HG03066 (cell line): ENCODE measurements around the gene AMBN.

Experiments used
- ATAC-seq: cut with Tn5 transposase; IDR thresholded peaks from one replicate; pipeline ENCODE4 v1.9.1; 2021; ENCODE audit warnings: low read depth; ENCODE audit not compliant: unreplicated experiment

Gene AMBN

GRCh38 chr4:70591955-70592582 is at the start of gene AMBN:
TSS of gene AMBN (plus strand) at chr4:70592256. CDS start at chr4:70592359, 103 bp downstream.
- ATAC-seq, result no peak

GRCh38 chr4:70544279-70544868 is 47.7 kb upstream of the AMBN start:
- no peak for ATAC-seq

DNA sequence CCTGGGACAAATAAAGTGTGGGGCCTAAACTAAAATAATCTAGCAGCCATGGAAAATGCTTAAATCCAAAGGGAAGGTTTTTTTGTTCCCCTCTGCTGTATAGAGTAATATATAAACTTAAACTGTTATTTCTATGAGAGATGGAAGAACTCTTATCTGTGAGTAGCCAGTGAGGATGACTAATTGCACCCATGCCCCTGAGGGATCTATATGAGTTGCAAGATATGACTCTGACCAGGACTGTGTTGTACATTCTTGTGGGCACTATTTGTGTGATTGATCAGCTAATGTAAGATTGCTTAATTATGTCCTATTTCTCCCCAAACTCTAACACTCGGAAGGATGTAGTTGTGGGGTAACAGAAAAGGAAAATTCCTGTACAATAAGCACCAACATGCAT is 35.2 kb upstream of the AMBN start:
- ATAC-seq, result no peak

DNA sequence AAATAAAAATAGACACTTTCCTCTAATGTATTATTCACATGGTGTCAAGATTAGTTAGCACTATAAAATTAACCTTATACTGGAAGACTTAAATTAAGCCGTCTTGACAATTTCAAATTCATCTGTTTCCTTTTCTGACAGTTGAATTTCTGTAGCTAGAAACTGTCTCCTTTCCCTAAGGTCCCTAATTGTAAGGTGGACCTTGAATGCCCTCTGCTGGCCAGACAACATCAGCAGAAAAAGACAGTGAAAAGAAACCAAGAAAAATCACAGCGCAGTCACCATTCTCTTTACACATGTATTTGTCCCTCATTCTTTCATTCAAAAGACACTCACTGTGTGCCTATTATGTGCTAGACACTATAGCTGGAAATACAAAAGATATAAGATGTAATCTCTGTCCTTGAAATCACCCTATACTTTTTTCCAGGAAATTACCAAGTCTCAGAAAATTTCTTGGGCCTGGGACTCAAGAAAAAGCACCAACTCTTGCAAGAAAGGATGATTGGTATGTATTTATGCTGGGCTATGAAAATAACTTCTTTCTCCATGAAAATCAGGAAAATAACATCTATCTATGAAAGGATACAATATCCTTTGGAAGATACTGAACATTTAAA is 32.7 kb upstream of the AMBN start:
- peak; percentile 78 for ATAC-seq

DNA sequence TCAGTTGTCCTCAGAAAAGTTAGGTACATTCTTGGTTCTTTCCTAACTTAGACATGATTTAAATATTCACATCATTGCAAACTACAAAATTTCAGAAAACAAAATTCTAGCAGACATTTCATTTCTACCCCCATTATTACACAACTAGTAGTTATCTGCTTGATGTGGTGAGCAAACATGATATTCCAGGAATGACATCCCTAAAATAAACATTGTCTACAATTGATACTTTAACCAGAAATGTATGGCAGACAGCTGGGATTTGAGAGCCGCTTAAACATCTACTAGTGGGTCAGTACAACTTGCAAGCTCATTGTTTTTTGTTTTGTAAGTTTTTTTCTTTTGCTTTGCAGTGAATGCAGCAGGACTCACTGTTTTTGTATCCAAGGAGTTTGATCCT is 32.1 kb upstream of the AMBN start:
- no peak for ATAC-seq

GRCh38 chr4:70564033-70564432 is 28.0 kb upstream of the AMBN start:
- no peak for ATAC-seq

GRCh38 chr4:70570796-70571195 is 21.3 kb upstream of the AMBN start:
- no peak for ATAC-seq

- ATAC-seq, result no peak
Observed at GRCh38 chr4:70571772-70572171, 20.3 kb upstream of the AMBN start.

- no peak for ATAC-seq
Observed at GRCh38 chr4:70575964-70576363, 16.1 kb upstream of the AMBN start.

- no peak for ATAC-seq
Observed at GRCh38 chr4:70577220-70577927, 14.7 kb upstream of the AMBN start.

GRCh38 chr4:70581980-70582379 is 10.1 kb upstream of the AMBN start:
- ATAC-seq, result no peak

- ATAC-seq, result no peak
Observed at GRCh38 chr4:70583952-70584834, 7.9 kb upstream of the AMBN start.

DNA sequence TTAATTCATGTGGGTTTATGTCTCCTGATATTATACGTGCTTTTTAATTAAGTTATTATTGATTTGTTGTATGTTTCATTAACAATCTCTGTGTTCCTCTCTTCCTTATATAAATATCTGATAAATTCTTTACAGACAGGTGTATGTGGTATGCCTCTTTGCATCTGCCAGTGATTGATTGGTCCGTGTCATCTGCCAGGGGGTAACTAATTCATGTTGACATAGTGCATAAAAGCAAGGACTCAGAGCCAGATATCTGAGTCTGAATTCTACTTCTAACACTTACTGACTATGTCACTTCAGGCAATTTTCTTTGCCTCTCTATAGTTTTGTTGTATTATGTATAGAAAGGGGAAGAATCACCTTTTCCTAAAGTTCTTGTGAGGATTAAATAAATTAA is 5.2 kb upstream of the AMBN start:
- ATAC-seq, result no peak

- peak; percentile 99 for ATAC-seq
Observed at GRCh38 chr4:70589785-70590184, 2.3 kb upstream of the AMBN start.

GRCh38 chr4:70594196-70594595 is 2.1 kb downstream of the AMBN start:
- no peak for ATAC-seq

GRCh38 chr4:70600305-70600704 is 8.2 kb downstream of the AMBN start:
- no peak for ATAC-seq

GRCh38 chr4:70600977-70601376 is 8.9 kb downstream of the AMBN start:
- peak; percentile 19 for ATAC-seq

DNA sequence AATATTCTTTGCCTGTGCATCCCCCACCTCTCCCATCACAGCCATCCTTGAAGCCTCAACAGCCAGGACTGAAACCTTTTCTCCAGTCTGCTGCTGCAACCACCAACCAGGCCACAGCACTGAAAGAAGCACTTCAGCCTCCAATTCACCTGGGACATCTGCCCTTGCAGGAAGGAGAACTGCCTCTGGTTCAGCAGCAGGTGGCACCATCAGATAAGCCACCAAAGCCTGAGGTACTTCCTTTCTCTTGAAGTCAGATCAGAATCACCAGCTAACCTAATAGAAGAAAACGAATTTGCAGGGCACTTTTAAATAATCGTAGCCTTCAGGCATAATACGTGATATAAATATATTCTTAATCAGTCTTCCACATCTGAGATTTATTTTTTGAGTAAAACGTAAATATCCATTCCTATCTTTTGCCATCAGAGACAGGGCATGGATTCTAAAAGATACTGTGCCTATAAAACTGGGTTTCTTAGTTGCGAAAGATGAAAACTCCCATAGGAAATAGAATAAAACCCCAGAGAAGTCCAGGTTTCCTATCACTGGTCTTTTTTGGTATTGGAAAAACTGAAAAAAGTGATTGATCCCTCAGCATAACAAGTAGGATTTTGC is 9.5 kb downstream of the AMBN start:
- peak; percentile 96 for ATAC-seq

GRCh38 chr4:70603856-70604255 is 11.8 kb downstream of the AMBN start:
- ATAC-seq, result no peak

DNA sequence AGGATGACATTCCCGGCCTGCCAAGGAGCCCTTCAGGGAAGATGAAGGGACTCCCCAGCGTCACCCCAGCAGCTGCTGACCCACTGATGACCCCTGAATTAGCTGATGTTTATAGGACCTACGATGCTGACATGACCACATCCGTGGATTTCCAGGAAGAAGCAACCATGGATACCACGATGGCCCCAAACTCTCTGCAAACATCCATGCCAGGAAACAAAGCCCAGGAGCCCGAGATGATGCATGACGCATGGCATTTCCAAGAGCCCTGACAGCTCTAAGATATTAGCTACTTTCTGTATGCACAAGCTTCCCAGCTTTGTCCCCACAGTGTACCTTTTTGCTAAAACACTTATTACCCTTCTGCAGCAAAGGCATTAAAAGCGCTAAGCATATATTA is 14.4 kb downstream of the AMBN start:
- ATAC-seq, result no peak
